HG03575 (cell line): Measurements from ENCODE around the gene PADI4.
"Not testable (repeated sequence)": the region's sequence is repeated elsewhere in the genome, so short reads cannot be mapped to it uniquely, and the experiment has no call there.

Experiments used
- ATAC-seq: cut with Tn5 transposase; IDR thresholded peaks from one replicate; pipeline ENCODE4 v1.9.1; 2021; ENCODE audit not compliant: unreplicated experiment, insufficient number of reproducible peaks, low FRiP score; ENCODE audit errors: extremely low read depth

Gene PADI4

DNA sequence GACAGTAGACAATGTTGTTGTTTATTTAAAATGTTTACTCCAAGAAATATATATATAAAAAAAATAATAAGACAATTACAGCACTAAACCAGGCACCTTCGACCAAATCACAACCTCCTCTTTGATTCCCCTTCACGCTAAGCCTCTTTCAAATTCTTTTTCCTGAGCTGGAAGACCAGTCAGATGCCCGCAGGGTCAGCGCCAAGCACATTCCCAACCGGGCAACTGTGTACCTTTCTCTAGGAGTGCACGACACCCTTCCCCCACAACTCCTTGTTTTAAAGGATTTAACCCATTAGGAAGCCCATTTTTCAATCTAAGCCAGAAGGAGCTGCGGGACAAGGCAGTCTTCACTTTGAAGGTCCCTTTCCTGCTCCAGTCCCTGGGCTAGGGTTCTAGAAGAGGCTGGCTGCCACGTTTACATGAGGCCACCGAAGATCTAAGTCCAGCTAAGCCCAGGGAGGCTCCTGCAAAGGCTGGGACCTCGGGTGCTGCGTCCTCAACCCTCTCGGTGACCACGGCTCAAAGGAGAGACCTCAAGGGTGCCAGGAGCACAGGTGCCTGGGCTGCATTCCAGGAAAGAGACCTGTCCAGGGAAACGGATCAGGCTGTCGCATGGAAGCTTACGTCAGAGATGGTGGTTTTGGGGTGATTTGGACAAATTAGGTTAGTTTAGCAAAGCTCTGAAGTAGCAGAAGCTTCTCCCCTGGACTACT is 98.9 kb downstream of the PADI4 start:
- not testable (repeated sequence) for ATAC-seq

DNA sequence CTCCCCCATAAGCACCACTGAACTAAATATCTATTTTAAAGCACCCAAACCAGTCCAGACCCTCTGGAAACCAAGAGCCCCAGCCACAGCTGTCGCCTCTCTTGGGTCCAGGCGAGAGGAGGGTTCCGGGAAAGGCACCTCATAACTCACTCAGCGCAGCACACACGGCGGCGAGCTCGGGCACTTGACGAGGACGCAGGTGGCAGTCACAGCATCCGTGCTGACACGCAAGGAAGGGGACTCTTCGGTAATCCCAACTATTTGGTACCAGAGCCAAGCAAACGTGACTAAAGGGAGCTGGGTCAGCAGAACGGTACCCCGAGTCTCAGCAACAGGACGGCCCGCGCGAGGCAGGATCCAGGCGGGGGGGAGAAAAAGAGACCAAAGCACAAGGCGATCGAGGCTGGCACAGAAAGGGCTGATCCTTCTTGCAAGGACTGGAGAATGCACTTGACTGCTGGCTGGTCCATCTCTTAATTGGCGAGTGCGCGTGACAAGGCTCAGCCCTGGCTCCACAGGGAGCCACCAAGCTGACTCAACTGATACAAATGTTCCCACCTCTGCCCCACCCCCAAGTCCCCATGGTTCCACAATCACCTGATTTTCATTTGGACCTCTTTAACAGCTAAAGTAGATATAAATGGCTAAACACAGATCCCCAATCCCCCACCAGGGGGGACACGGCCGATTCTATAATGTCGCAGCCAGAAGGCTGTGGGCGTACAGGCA is 100.0 kb downstream of the PADI4 start:
- ATAC-seq = not testable (repeated sequence)

DNA sequence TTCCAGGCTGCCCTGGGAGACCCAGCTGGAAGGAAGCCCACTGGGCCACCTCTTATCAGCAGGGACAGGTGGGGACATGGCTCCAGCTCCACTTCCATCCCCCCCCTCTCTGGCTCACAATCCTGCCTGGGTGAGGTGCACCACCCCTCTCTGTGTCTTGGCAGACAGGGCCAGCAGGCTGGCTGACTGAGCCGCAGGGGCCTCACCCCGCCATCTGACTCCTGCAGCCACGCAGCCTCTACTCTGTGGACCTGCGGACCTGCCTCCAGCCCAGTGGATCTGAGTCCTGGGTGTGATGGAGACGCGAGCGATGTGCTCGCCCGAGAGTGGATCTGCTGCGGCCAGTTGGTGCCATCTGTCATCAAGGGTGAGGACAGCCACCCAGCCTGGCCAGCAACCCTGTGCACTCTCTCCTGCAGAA is 101.4 kb downstream of the PADI4 start:
- ATAC-seq = no peak

DNA sequence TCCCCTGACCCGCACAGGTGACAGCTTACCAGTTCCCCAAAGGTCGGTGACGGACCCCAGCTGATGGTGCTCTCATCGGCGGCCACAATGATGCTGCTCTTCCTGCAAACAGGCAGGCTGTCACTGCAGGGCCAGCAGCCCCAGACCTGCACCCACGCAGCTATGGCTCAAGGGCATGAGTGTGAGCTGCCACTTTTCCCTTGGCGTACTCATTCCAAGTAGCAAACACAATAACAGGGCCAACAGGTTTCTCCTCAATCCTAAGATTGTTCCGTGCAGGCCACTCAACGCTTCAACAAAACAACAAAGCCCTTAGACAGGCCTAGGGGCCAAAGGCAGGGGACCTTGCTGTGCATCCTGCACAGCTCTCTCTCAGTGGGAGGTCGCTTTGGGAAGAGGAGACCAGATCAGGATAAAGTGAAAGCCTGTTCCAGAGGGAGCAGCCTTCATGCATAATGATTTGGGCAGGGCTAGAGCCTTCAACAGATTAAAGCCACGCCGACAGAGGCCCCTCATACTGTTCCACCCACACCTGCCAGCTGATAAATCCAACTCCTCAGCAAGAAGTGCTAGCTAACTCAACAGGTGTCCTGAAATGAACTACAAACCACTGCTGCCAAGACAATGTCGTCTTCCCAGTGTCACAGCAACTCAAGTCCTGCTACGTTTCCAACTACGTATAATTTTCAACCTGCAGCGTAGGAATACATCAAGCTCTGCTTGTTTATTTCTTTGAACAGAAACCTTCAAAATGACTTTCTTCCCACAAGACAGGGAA is 104.3 kb downstream of the PADI4 start:
- ATAC-seq = no peak
